Measurements from ENCODE around the gene POLDIP2. TPM values are rescaled to one million over a fixed set of nuclear protein-coding genes. Genes with fewer than 3 reads are reported as not detected.

The POLDIP2 gene
- total and polyA plus RNA-seq, 12 donors, result 66.4 to 176 (median 152) TPM

GRCh38 chr17:28366605-28367004, 9.3 kb upstream of the POLDIP2 start:
- WGBS, 2 donors, result 71 to 73% methylated on average over 1 of the region's 1 CpG
- DNase-seq (no peak), ATAC-seq (no peak)
- intact Hi-C loops (cut with DNase I), result no loop called here
- no peak overlapping the region for H3K4me3 ChIP-seq
- H3K4me1 ChIP-seq, result peaks cover 0 to 21% (median 15%) of the 10 kb centered on the region in 9 donors
- no peaks in the 10 kb centered on the region for H3K9me3 ChIP-seq
- peaks cover 0 to 40% (median 9%) of the 10 kb centered on the region in 9 donors for H3K36me3 ChIP-seq
- H3K27me3 ChIP-seq, result peaks cover 0 to under 1% (median 0%) of the 10 kb centered on the region in 7 donors
- TF ChIP-seq CTCF (IDR thresholded peaks at IDR 0.05), result no peak
- H3K27ac ChIP-seq, result no peak overlapping the region

GRCh38 chr17:28365487-28365886, 8.2 kb upstream of the POLDIP2 start:
- Histone ChIP-seq H3K27me3 (no peaks in the 10 kb centered on the region), H3K36me3 (peaks cover 0 to 52% (median 18%) of the 10 kb centered on the region in 9 donors), H3K9me3 (no peaks in the 10 kb centered on the region), H3K4me3 (no peak overlapping the region), H3K27ac (no peak overlapping the region), H3K4me1 (peaks cover 0 to 12% (median 7%) of the 10 kb centered on the region in 9 donors)
- no peak for TF ChIP-seq CTCF (IDR thresholded peaks at IDR 0.05)
- WGBS, 2 donors, result 82 to 86% methylated on average over 3 of the region's 3 CpGs
- DNase-seq, result no peak
- intact Hi-C loops (cut with DNase I), result no loop called here
- no peak for ATAC-seq

GRCh38 chr17:28364665-28365363, 7.5 kb upstream of the POLDIP2 start, which contains the start of gene SEBOX:
Gene SEBOX (minus strand): TSS chr17:28365199. CDS start chr17:28365151, 48 bp downstream.
- no peak for TF ChIP-seq CTCF (IDR thresholded peaks at IDR 0.05)
- H3K9me3 ChIP-seq, result no peaks in the 10 kb centered on the region
- H3K27me3 ChIP-seq, result no peaks in the 10 kb centered on the region
- H3K36me3 ChIP-seq, result peaks cover 0 to 58% (median 25%) of the 10 kb centered on the region in 9 donors
- H3K4me1 ChIP-seq, result peaks cover 0 to 5% (median 2%) of the 10 kb centered on the region in 9 donors
- H3K4me3 ChIP-seq, result no peak within 1 kb of the TSS
- DNase-seq (no peak), ATAC-seq (no peak)
- 90 to 92% methylated on average over 13 of the region's 13 CpGs for WGBS, 2 donors
- H3K27ac ChIP-seq, result no peak within 1 kb of the TSS
- intact Hi-C loops (cut with DNase I), result no loop called here

- DNase-seq, result no peak
- Histone ChIP-seq H3K4me3 (no peak overlapping the region), H3K36me3 (peaks cover 0 to 66% (median 29%) of the 10 kb centered on the region in 9 donors), H3K27ac (no peak overlapping the region), H3K27me3 (no peaks in the 10 kb centered on the region), H3K4me1 (no peaks in the 10 kb centered on the region), H3K9me3 (no peaks in the 10 kb centered on the region)
- no peak for ATAC-seq
- 85 to 88% methylated on average over 8 of the region's 8 CpGs for WGBS, 2 donors
- no peak for TF ChIP-seq CTCF (IDR thresholded peaks at IDR 0.05)
- intact Hi-C loops (cut with DNase I), result no loop called here
Observed at GRCh38 chr17:28363776-28364650, 6.7 kb upstream of the POLDIP2 start.
